ENCODE results near the gene WNT4. TPM values are rescaled to one million over a fixed set of nuclear protein-coding genes. Genes with fewer than 3 reads are reported as not detected.
A peak's percentile ranks its signal among the peaks of the same experiment; 100 is the strongest.

Gene WNT4
- total RNA-seq, 4 donors from 2014 or later, result 0.28 to 1.6 (median 0.60) TPM; not detected in 1

GRCh38 chr1:22132517-22133235, 10.2 kb downstream of the WNT4 start:
- TF ChIP-seq, protein P1, sequence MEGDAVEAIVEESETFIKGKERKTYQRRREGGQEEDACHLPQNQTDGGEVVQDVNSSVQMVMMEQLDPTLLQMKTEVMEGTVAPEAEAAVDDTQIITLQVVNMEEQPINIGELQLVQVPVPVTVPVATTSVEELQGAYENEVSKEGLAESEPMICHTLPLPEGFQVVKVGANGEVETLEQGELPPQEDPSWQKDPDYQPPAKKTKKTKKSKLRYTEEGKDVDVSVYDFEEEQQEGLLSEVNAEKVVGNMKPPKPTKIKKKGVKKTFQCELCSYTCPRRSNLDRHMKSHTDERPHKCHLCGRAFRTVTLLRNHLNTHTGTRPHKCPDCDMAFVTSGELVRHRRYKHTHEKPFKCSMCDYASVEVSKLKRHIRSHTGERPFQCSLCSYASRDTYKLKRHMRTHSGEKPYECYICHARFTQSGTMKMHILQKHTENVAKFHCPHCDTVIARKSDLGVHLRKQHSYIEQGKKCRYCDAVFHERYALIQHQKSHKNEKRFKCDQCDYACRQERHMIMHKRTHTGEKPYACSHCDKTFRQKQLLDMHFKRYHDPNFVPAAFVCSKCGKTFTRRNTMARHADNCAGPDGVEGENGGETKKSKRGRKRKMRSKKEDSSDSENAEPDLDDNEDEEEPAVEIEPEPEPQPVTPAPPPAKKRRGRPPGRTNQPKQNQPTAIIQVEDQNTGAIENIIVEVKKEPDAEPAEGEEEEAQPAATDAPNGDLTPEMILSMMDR (IDR thresholded peaks at IDR 0.05), result no peak
- no peak for DNase-seq (ENCODE audit: low spot score)
- peak; percentile 50 for ATAC-seq (ENCODE audit: low FRiP score)

DNA sequence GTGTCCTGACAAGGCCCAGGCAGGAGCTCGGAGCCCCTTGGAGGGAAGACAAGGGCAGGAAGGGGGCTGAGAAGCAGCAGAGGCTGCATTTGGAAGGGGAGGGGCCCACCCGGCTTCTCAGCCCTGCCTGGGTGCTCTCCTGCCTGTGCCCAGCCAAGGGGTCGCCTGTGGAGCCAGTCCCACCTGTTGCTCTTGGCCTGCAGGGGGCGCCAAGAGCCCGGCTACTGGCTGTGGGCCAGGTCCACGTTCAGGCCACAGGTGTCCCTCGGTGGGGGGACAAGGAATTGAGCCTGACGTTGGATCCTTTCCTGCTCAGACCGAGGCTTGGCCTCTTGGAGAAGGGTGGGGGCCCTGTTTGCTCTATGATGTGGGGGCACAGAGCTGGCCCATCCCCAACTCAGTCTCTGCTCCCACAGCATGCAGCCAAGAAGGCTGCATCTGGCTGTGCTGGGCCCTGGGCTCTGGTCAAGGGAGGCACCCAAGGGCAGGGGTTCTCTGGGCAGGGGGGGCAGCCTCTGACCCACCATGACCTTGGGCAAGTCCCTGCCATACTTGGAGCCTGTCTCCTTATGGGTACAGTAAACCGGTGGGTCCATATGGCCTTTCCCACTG, 10.9 kb downstream of the WNT4 start:
- no peak for DNase-seq (ENCODE audit: low spot score)
- TF ChIP-seq, protein P1 (IDR thresholded peaks at IDR 0.05), result no peak
- no peak for ATAC-seq (ENCODE audit: low FRiP score)

DNA sequence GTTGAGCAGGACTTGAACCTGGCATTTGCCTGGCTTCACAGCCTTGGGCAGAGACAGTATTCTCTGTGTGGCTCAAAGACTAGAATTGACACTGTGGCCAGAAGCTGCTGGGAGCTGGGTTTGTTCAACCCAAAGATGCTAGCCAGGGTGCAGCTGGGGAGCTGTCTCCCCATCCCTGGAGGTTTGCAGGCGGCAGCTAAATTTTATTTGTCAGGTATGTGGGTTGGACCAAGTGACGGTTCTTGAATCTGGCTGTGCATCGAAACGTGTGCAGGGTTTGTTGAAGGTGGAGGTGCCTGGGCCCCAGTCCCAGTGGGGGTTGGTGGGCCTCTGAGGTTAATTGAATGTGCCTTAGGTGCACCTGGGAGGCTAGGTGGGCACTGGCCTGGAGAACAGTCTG, 11.8 kb downstream of the WNT4 start:
- TF ChIP-seq, protein P1 (IDR thresholded peaks at IDR 0.05), result no peak
- no peak for ATAC-seq (ENCODE audit: low FRiP score)
- no peak for DNase-seq (ENCODE audit: low spot score)

GRCh38 chr1:22129501-22130117, 13.3 kb downstream of the WNT4 start:
- TF ChIP-seq, protein P1 (IDR thresholded peaks at IDR 0.05), result no peak
- no peak for ATAC-seq (ENCODE audit: low FRiP score)
- DNase-seq (ENCODE audit: low spot score), result no peak

GRCh38 chr1:22128392-22128791, 14.5 kb downstream of the WNT4 start:
- ATAC-seq (ENCODE audit: low FRiP score) (no peak), DNase-seq (ENCODE audit: low spot score) (no peak)
- TF ChIP-seq, protein P1 (IDR thresholded peaks at IDR 0.05), result no peak

DNA sequence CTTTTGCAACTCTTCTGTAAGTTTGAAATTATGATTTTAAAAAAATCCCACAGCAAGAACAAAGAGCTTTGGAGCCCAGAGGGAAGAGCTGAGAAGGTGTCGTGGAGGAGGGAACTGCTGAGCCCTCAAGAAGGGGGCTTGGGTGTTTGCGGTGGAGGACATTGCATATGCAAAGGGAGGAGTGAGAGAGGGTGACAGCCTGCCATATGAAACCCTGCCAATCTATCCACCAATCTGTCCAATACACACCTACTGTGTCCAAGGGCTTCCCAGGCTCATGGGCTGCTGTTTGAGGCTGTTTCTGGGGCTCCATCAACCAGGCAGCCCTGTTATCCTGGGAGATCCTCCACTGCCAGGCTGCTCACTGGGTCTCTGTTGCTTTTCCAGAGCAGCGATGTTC, 15.2 kb downstream of the WNT4 start:
- DNase-seq (ENCODE audit: low spot score), result no peak
- no peak for ATAC-seq (ENCODE audit: low FRiP score)
- TF ChIP-seq, protein P1 (IDR thresholded peaks at IDR 0.05), result no peak
